Fibroblast of lung (primary cell): ENCODE measurements around the gene OR10T2.

Experiments
- CTCF ChIP-seq, 2 donors: IDR thresholded peaks in 1 of 2; conservative IDR thresholded peaks in 1 of 2; 1 replicate in 1 of 2; 2 replicates in 1 of 2; pipeline ENCODE4 v1.5.1; 2011 to 2012; ENCODE audit warnings: low read length in 2 of 2, control low read depth in 1 of 2, inconsistent platforms in 1 of 2, low read depth in 1 of 2, mild to moderate bottlenecking in 1 of 2
- EZH2 ChIP-seq: IDR thresholded peaks from 2 replicates; pipeline ENCODE4 v1.5.1; 2012; ENCODE audit warnings: low read length, control low read depth, mild to moderate bottlenecking; ENCODE audit errors: missing control alignments

- TF ChIP-seq CTCF (conservative IDR thresholded peaks at IDR 0.05 in 1 of 2, IDR thresholded peaks at IDR 0.05 in 1 of 2; ENCODE audit: low read depth in 1 of 2, low read length in 2 of 2) = no peak
- no peak for TF ChIP-seq EZH2
Measured at GRCh38 chr1:158414651-158415345, 15.5 kb upstream of the OR10T2 start.
